Panc1 (cell line): Measurements from ENCODE around the gene UBL4A. TPM values are rescaled to one million over a fixed set of nuclear protein-coding genes. Genes with fewer than 3 reads are reported as not detected.

ENCODE experiments used
- ATAC-seq: fragments of 200-7000 bp; cut with Tn5 transposase; 2 replicates; pipeline ENCODE4 v1.9.1; 2020; ENCODE audit warnings: mild to moderate bottlenecking, moderate library complexity
- BruUV-seq: library from RNA; stranded (reverse); fragments of 400-500 nt; replicated peaks from 2 replicates; lab custom pipeline; 2021; lab: Mats Ljungman, UMichigan
- CTCF ChIA-PET: fragments of 300-600 bp; sonication (Branson Sonifier 250); formaldehyde crosslinking; loops from one replicate; lab custom pipeline; 2022; ENCODE audit warnings: antibody characterized with exemption; lab: Charles Lee
- POLR2A ChIA-PET: fragments of 300-600 bp; sonication (Branson Sonifier 250); formaldehyde crosslinking; loops from one replicate; lab custom pipeline; 2022; ENCODE audit warnings: antibody characterized with exemption; lab: Charles Lee
- DNase-seq: peaks from one replicate; pipeline ENCODE4 v3.0.0-alpha.2; 2010; ENCODE audit warnings: low read depth, low spot score
- H3K27ac ChIP-seq: 2 replicates; pipeline ENCODE4 v1.5.1; 2011; ENCODE audit warnings: mild to moderate bottlenecking, low read length, inconsistent platforms
- H3K27me3 ChIP-seq: fragments of 200-500 bp; sonication (Bioruptor generic); 2 replicates; pipeline ENCODE4 v1.6.0; 2014; ENCODE audit warnings: low read length, inconsistent platforms; ENCODE audit not compliant: control insufficient read depth, insufficient read depth
- H3K36me3 ChIP-seq: fragments of 200-500 bp; sonication (Bioruptor generic); 2 replicates; pipeline ENCODE4 v1.5.1; 2014; ENCODE audit warnings: inconsistent platforms, mild to moderate bottlenecking, low read length, moderate library complexity; ENCODE audit not compliant: control insufficient read depth, insufficient read depth
- H3K4me1 ChIP-seq: 2 replicates; pipeline ENCODE4 v1.5.1; 2011; ENCODE audit warnings: inconsistent platforms, mild to moderate bottlenecking, low read length, moderate library complexity; ENCODE audit not compliant: control insufficient read depth, insufficient read depth
- H3K4me3 ChIP-seq, 2 experiments: 2 replicates each; pipeline ENCODE4 v1.5.1; 2011 to 2012; ENCODE audit warnings: low read depth in 2 of 2, low read length in 2 of 2, mild to moderate bottlenecking in 2 of 2, inconsistent platforms in 1 of 2, moderate library complexity in 1 of 2
- H3K9me3 ChIP-seq: fragments of 200-500 bp; sonication (Bioruptor generic); 2 replicates; pipeline ENCODE4 v1.5.1; 2014; ENCODE audit warnings: low read depth, mild to moderate bottlenecking, inconsistent platforms, low read length, moderate library complexity; ENCODE audit not compliant: control insufficient read depth, insufficient read depth
- CTCF ChIP-seq: fragments of 450-650 bp; IDR thresholded peaks from 2 replicates; pipeline ENCODE4 v1.5.1; 2017; ENCODE audit warnings: mild to moderate bottlenecking
- POLR2AphosphoS5 ChIP-seq: IDR thresholded peaks from 2 replicates; pipeline ENCODE4 v1.6.1; 2012; ENCODE audit warnings: mild to moderate bottlenecking, low read depth, low read length, moderate library complexity
- REST ChIP-seq, 2 experiments: IDR thresholded peaks; 2 replicates each; pipeline ENCODE4 v1.6.1; 2011 to 2012; ENCODE audit warnings: low read depth in 2 of 2, control low read depth in 1 of 2, low read length in 1 of 2, mild to moderate bottlenecking in 1 of 2, moderate library complexity in 1 of 2; ENCODE audit not compliant: insufficient read depth in 1 of 2
- SIN3A ChIP-seq: IDR thresholded peaks from 2 replicates; pipeline ENCODE4 v1.6.1; 2012; ENCODE audit warnings: low read depth, mild to moderate bottlenecking, low read length, moderate library complexity, borderline replicate concordance; ENCODE audit not compliant: insufficient read depth
- TCF7L2 ChIP-seq: IDR thresholded peaks from 2 replicates; pipeline ENCODE4 v1.6.1; 2011; ENCODE audit warnings: mild to moderate bottlenecking, low read depth, low read length, inconsistent platforms
- in situ Hi-C: cut with HindIII; loops from 2 replicates; pipeline ENCODE4 v1.10.0; 2016; ENCODE audit warnings: low sequenced_read_pairs, low pct_unique_long_range_greater_than_20kb
- intact Hi-C: fragments of 100-400 bp; cut with micrococcal nuclease; formaldehyde crosslinking; loops from one replicate; pipeline ENCODE4 v1.10.0; 2022; ENCODE audit not compliant: unreplicated experiment
- total RNA-seq: library from RNA; stranded (reverse); gene quantifications from one replicate; pipeline ENCODE4 v1.2.1, GENCODE V29; 2021; ENCODE audit not compliant: unreplicated experiment

UBL4A gene
- total RNA-seq, 1 experiment from 2014 or later = 65.4 TPM

GRCh38 chrX:154512879-154513553, 26.6 kb upstream of the UBL4A start:
- POLR2A ChIA-PET = no interaction called here
- DNase-seq = no peak
- in situ Hi-C loops (no loop called here), intact Hi-C loops (no loop called here)
- H3K4me3 ChIP-seq = no peak overlapping the region
- no peak overlapping the region for H3K27ac ChIP-seq
- no TSS peak for BruUV-seq
- no peaks in the 10 kb centered on the region for H3K27me3 ChIP-seq
- H3K9me3 ChIP-seq = no peaks in the 10 kb centered on the region
- CTCF ChIA-PET = no interaction called here
- TF ChIP-seq SIN3A (no peak), TCF7L2 (no peak), CTCF (no peak), POLR2AphosphoS5 (no peak), REST (IDR thresholded peaks at IDR 0.05; ENCODE audit: insufficient read depth in 1 of 2, low read depth in 2 of 2, low read length in 1 of 2) (no peak)
- no peak for ATAC-seq
- no peaks in the 10 kb centered on the region for H3K36me3 ChIP-seq
- H3K4me1 ChIP-seq = peaks cover 12% of the 10 kb centered on the region

GRCh38 chrX:154511761-154512160, 25.3 kb upstream of the UBL4A start:
- BruUV-seq = no TSS peak
- intact Hi-C loops (no loop called here), in situ Hi-C loops (no loop called here)
- DNase-seq = no peak
- no peak overlapping the region for H3K27ac ChIP-seq
- ATAC-seq = no peak
- H3K9me3 ChIP-seq = no peaks in the 10 kb centered on the region
- H3K36me3 ChIP-seq = no peaks in the 10 kb centered on the region
- ChIA-PET CTCF (no interaction called here), POLR2A (no interaction called here)
- no peak overlapping the region for H3K4me3 ChIP-seq
- H3K4me1 ChIP-seq = peaks cover 1% of the 10 kb centered on the region
- no peak for TF ChIP-seq CTCF
- TF ChIP-seq REST (IDR thresholded peaks at IDR 0.05; ENCODE audit: insufficient read depth in 1 of 2, low read depth in 2 of 2, low read length in 1 of 2) = no peak
- TF ChIP-seq TCF7L2 = no peak
- TF ChIP-seq SIN3A = no peak
- TF ChIP-seq POLR2AphosphoS5 = no peak
- no peaks in the 10 kb centered on the region for H3K27me3 ChIP-seq
